ENCODE measurements around the gene ITPA.

ITPA gene

GRCh38 chr20:3209257-3209945, at the start of gene ITPA:
Gene ITPA, plus strand, starts transcription at chr20:3209498. Its CDS starts 54 bp downstream, at chr20:3209552.
- DNase-seq: peak; percentile 86

- DNase-seq: no peak
These were observed 48.9 kb upstream of the ITPA start for GRCh38 chr20:3160418-3160817.

DNA sequence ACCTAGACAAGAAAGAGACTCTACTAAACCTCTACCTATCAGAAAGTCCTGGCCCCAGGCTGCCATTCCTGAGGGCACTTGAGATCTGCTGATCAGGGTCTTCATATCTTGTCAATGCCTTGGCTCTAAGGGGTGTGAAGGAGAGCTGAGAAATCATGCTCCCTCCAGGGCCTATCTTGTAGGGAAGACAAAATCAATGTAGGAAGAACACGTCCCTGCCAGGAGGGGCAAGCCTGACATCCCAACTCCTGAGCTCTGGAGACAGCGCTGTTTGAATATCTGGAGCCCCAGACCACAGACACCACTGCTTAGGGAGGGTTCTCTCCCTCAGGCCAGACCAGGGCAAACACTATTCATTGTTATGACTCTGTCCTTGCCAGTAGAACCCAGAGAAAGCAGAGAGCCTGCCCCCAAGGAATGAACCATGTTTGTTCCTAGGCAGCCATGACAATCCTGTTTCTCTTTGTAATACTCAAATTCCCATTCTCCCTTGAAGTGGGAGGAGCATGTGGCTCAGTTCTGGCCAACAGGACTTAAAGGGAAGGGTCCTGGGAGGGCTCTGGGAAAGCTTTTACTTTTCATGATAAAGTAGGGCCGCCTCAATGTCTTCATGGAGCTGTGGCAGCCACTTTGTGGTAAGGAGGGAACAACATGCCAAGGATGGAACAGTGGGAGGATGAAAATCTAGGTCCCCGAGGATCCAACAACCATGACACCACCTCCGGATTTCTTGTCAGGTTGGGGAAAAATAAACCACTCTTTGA, 47.8 kb upstream of the ITPA start:
- DNase-seq: no peak

DNA sequence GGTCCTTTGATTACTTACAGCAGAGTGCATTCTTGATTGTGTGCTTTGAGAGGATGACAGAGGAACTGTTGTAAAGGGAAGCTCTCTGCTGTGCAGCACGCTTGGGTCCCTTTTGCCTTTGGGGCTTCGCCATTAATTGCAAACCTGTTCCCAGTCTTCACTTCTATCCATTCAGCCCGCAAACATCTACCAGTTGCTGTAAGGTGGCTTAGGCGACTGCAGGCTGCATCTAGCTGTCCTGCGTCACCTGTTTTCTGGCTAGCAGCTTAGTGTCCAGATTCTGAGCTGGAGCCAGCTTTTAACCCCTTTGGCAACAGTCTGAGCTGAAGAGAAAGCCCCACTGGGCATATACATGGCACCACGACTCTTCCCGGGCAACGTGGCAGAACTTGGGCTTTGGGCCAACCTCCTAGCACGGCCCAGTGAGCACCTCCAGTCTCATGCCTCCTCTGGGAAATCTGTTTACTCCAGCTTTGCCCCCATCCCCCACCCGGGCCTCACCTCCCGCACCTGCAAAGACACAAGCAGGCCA, 47.2 kb upstream of the ITPA start:
- DNase-seq: no peak

DNA sequence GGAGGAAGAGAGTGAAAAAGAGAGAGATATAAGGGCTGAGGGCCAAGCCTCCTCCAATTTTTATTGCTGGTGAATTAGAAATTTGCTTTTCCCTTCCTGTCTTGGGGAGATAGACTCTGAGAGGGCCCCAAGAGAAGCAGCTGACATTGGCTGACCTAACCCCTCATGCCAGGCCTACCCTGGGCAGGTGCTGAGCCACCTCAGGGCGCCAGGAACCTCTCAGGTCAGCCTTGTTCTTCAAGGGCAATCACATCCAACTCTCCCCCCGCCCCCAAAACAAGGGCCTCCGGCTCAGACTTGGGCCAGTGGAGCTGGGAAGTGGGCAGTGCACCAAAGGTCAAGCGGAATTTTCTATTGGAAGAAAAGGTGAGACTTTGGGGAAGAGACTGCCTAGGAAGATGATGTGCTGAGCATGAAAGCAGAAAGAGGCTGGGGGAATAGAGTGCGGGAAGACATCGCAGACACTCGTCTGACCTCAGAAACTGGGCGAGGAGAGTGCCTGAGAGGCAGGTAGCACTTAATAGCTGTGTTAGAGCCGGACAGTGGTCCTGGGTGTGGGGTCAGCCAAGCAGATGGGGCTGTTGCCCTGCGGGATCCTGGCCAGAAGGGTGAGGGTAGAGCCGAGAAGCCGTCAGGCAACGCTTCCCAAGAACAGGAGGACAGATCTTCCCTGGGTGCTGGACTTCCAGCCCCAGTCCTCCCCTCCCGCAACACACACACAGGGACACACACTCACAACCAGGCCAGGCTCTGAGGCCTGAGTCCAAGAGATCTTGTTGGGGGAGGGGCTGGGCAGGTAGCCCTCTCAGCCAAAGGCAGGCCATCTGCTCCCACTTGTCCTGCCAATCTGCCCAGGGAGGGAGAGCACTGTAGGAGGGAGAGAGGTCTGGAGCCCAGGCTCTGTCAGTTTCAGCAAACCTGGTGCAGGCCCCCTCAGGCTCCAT, 45.9 kb upstream of the ITPA start:
- no peak for DNase-seq

GRCh38 chr20:3164043-3164762, 45.1 kb upstream of the ITPA start:
- no peak for DNase-seq

DNA sequence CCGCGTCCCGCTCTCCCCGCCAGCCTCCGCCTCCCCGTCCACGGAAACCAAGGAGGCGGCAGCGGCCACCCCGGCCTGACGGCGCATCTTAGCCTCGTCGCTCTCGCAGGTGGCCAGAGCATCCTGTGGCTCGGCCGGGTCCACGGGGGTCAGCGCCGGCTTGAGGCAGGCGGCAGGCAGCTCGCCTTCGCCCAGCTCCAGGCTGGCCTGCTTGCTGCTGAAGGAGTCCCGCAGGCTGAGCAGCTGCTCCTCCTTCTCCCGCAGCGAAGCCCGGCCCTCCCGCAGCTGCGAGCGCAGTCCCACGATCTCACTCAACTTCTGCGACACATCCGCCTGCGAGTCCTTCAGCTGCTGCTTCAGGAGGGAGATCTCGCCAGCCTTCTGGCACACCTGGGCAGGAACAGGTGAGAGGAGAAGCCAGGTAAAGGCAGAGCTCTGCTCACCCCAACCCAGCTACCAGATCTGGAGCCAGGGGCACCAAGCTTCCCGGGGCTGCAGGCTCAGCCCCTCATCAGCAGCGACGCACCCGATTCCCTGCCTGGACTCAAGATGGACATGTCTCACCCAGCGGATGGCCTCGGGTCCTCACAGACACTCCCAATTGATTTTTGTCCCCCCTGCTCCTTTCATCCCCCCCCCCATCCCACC, 44.4 kb upstream of the ITPA start:
- DNase-seq: no peak

GRCh38 chr20:3165473-3166337, 43.6 kb upstream of the ITPA start:
- no peak for DNase-seq

GRCh38 chr20:3166338-3166912, 42.9 kb upstream of the ITPA start:
- no peak for DNase-seq

DNA sequence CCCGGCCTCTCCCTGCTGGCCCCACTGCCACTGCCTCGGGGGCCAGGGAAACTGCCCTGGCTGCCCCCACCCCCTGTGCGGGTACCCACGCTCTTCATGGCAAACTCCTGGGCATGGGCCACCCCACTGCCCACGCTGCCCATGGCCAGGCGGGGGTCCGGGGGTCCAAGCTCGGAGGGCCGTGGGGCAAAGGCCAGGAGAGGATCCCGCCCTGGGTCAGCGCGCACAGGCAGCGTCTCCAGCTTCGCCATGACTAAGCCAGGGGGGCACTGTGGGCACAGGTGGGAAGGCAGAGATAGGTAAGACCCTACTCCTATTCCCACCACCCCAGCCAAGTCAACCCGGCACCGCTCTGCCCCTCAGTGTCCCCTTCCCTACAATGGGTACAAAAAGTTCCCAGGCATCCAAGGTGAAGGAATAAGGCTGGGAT, 42.4 kb upstream of the ITPA start:
- no peak for DNase-seq

DNA sequence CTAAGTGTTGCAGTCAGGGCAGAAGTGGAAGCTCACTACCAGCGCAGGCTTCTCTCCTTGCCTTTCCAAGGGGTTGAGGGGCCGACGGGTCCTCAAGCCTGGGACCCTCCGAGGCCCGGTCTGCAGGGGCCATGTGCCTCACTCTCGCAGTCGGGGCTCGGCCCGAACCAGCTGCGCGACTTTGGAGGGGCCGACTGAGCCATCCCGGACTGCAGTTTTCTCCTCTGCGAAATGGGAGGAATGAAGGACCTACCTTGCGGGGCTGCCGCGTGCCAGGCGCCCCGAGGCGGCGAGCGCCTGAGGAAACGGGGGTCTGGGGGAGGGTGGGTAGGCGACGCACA, 41.6 kb upstream of the ITPA start:
- DNase-seq: no peak

DNA sequence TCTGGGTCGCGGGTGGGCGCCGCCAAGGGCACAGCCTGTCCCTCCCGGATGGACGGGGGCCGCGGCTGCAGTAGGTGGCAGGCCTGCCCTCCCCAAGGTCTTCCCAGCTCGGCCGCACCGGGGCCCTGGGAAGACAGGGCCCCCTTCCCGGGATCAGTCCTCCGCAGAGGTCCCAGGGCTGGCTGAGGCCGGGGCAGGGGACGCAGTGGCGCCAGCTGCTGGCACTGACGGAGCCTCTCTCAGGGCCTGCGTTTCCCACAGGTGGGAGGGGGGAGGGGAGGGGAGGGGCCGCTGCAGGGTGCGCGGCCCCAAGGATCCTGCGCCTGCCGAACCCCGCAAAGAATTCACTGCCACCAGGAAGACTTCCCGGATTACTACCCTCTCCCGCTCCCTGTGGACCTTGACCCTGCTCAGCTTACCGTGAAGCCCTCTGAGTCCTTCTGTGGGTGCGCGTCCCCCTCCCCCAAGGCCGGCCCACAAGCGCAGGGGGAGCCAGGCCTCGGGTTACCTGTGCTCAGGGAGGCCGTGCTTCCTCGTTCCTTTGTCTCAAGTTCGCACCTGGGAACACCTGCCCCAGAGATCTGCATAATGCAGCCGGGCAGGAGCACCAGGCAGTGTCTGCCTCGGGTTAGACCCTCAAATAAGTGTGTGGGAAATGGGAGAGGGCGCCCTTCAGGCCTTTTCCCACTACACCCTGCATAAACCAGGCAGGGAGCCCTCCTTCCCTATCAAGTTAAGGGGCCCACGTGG, 41.0 kb upstream of the ITPA start:
- no peak for DNase-seq

GRCh38 chr20:3168829-3169590, 40.3 kb upstream of the ITPA start:
- no peak for DNase-seq

DNA sequence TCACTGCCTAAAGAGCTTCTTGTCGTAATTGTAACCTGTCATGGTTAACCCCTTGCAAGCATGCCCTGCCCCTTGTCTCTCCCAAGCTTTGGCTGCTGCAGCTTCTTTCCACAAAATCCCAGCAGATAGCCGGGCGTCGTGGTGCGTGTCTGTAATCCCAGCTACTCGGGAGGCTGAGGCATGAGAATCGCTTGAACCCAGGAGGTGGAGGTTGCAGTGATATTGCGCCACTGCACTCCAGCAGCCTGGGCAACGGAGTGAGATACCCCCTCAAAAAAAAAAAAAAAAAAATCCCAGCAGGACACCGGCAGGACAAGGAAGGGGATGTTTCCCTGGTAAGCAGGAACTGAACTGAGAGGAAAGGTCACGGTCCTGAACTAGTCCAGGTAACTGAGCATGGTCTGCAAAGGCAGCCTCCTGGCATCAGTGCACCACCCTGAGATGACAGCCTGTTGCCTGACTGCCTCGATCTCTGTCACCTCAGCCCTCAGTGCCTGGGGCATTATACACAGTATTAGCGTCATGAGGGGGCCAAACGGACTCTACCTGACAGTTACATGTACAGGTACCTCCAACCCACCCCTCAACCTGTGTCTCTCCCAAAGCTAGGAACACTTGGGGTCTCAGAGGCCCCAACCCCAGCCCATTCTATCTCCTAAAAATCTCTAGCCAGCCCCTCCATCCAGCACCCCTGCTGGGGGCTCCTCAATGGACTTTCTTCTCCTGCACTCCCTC, 37.7 kb upstream of the ITPA start:
- no peak for DNase-seq

GRCh38 chr20:3172126-3172932, 37.0 kb upstream of the ITPA start:
- no peak for DNase-seq

- peak; percentile 88 for DNase-seq
These were observed 36.2 kb upstream of the ITPA start, which contains the start of gene LZTS3 for GRCh38 chr20:3172933-3173609. Gene LZTS3, minus strand, starts transcription at chr20:3173549. Its CDS starts 6,386 bp downstream, at chr20:3167163.

Measured in activated CD8-positive, alpha-beta memory T cell treated with anti-CD3 and anti-CD28 coated beads for 24 hours (primary cell).